AG09309 (cell line): Measurements from ENCODE around the gene NKRF.

ENCODE experiments used
- DNase-seq: peaks from one replicate; pipeline ENCODE4 v3.0.0-alpha.2; 2010; ENCODE audit warnings: low read depth
- H3K4me3 ChIP-seq: 2 replicates; pipeline ENCODE4 v1.5.1; 2011; ENCODE audit warnings: mild to moderate bottlenecking, low read depth, low read length, moderate library complexity; ENCODE audit not compliant: control insufficient read depth
- CTCF ChIP-seq: IDR thresholded peaks from 2 replicates; pipeline ENCODE4 v1.5.1; 2011; ENCODE audit warnings: mild to moderate bottlenecking, low read depth, low read length, inconsistent platforms; ENCODE audit not compliant: insufficient read depth, control insufficient read depth; ENCODE audit errors: missing control alignments

Gene NKRF

DNA sequence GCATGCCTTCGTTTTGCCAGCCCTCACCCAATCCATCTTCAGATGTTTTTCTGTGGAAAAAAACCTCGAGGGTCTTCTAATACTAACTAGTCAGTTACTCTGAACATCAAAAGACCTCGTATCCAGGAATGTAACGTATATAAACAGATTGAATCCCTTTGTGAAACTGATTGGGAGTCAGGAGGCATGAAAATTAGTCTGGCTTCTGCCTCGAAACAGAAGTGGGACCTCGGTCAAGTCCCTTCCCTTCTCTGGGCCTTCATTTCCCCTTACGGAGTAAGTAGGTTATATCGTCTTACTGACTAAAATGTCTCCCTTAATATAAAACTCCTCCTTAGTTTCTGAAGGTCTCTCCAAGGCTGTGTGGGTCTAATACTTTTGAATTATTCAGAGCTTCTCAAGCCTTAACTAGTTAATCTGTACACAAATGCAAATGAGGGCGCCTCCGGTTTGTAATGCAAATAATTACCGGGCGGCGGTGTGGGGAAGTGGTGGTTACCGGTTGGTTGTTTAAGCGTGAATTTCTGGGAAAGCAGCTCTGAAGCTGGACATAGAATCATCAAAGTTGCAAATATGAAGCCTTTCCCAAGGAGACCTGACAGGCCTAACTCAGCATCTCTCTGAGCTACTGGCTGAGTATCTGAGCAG is 11.4 kb upstream of the NKRF start:
- no peak for DNase-seq

GRCh38 chrX:119614776-119615175 is 8.6 kb upstream of the NKRF start:
- no peak overlapping the region for H3K4me3 ChIP-seq
- DNase-seq, result no peak
- no peak for TF ChIP-seq CTCF

More for the DNA sequence above, 11.4 kb upstream of the NKRF start:
- no peak for TF ChIP-seq CTCF
- no peak overlapping the region for H3K4me3 ChIP-seq

GRCh38 chrX:119607018-119607389 is 780 bp upstream of the NKRF start:
- DNase-seq, result no peak
- TF ChIP-seq CTCF, result no peak
- H3K4me3 ChIP-seq, result peak overlapping the region; percentile 62

GRCh38 chrX:119605464-119606279 is 552 bp downstream of the NKRF start:
- no peak for TF ChIP-seq CTCF
- H3K4me3 ChIP-seq, result peak overlapping the region; percentile 62
- DNase-seq, result no peak

- peak overlapping the region; percentile 62 for H3K4me3 ChIP-seq
- no peak for DNase-seq
- TF ChIP-seq CTCF, result no peak
Observed at GRCh38 chrX:119604766-119605463, 1.3 kb downstream of the NKRF start.

DNA sequence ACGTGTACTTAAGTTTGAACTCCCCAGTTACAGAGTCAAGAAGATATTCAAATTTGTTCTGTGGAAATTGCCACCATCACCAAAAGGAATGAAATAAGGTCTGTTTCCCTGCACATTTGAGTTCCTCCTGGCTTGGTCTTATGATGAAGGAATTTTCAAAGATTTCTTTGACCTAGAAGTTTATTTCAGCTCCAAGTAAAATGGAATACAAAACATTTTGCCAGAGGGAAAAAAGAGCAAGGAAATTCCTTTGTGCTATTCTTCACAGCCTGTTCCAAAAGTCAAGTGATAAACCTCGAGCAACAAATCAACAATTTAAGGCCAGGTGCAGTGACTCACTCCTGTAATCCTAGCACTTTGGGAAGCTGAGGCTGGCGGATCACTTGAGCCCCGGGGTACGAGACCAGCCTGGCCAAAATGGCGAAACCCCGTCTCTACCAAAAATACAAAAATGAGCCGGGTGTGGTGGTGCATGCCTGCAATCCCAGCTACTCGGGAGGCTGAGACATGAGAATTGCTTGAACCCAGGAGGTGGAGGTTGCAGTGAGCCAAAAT is 3.4 kb downstream of the NKRF start:
- no peak for DNase-seq
- no peak for TF ChIP-seq CTCF
- no peak overlapping the region for H3K4me3 ChIP-seq
